B cell (primary cell): Measurements from ENCODE around the gene MORN1. TPM values are rescaled to one million over a fixed set of nuclear protein-coding genes. Genes with fewer than 3 reads are reported as not detected.

Experiments used
- ATAC-seq: fragments of 200-7000 bp; cut with Tn5 transposase; one replicate; pipeline ENCODE4 v1.10.0; 2021; ENCODE audit warnings: low read depth, mild to moderate bottlenecking, moderate number of reproducible peaks, moderate library complexity
- CTCF ChIA-PET: fragments of 350-600 bp; sonication (Branson Sonifier 250); formaldehyde crosslinking; loops from one replicate; lab custom pipeline; 2021; ENCODE audit warnings: antibody characterized with exemption, inconsistent platforms; lab: Charles Lee
- POLR2A ChIA-PET: fragments of 350-600 bp; sonication (Branson Sonifier 250); formaldehyde crosslinking; loops from one replicate; lab custom pipeline; 2021; ENCODE audit warnings: antibody characterized with exemption; lab: Charles Lee
- DNase-seq: peaks from one replicate; pipeline ENCODE4 v3.0.0; 2013
- H2AFZ ChIP-seq: 2 replicates; pipeline ENCODE4 v1.6.1; 2012; ENCODE audit warnings: mild to moderate bottlenecking, low read depth, low read length; ENCODE audit not compliant: insufficient read depth, poor library complexity, severe bottlenecking
- H3K27ac ChIP-seq, 2 donors: 1 replicate in 1 of 2; 2 replicates in 1 of 2; pipeline ENCODE4 v1.5.1; 2012 to 2013; ENCODE audit warnings: low read length in 2 of 2, mild to moderate bottlenecking in 2 of 2, moderate library complexity in 1 of 2
- H3K27me3 ChIP-seq, 4 experiments: fragments of 200-600 bp in 1 of 4; sonication (generic) in 1 of 4; replicated peaks in 1 of 4; 1 replicate in 2 of 4; 2 replicates in 2 of 4; pipeline versions ENCODE4 v1.6.1 to v1.7.0; 2013 to 2016; ENCODE audit warnings: low read length in 3 of 4, mild to moderate bottlenecking in 2 of 4, mixed read lengths in 1 of 4, moderate library complexity in 1 of 4; ENCODE audit not compliant: insufficient read depth in 4 of 4, control insufficient read depth in 3 of 4; ENCODE audit errors: control extremely low read depth in 1 of 4
- H3K36me3 ChIP-seq, 2 experiments: replicated peaks in 1 of 2; 1 replicate in 1 of 2; 2 replicates in 1 of 2; pipeline versions ENCODE4 v1.6.1 to v1.7.1; 2013; ENCODE audit warnings: low read length in 1 of 2; ENCODE audit not compliant: insufficient read depth in 2 of 2, control insufficient read depth in 1 of 2; ENCODE audit errors: control extremely low read depth in 1 of 2, extremely low read depth in 1 of 2
- H3K4me1 ChIP-seq, 2 donors: fragments of 200-600 bp in 1 of 2; sonication (generic) in 1 of 2; 1 replicate in 1 of 2; 2 replicates in 1 of 2; pipeline versions ENCODE4 v1.5.1 to v1.6.1; 2013 to 2017; ENCODE audit warnings: low read length in 2 of 2; ENCODE audit not compliant: control insufficient read depth in 2 of 2, insufficient read depth in 2 of 2
- H3K4me2 ChIP-seq: replicated peaks from 2 replicates; pipeline ENCODE3; 2012; ENCODE audit warnings: mild to moderate bottlenecking, low read depth, low read length; ENCODE audit not compliant: poor library complexity, severe bottlenecking
- H3K4me3 ChIP-seq, 5 experiments: fragments of 200-600 bp in 1 of 5; sonication (generic) in 1 of 5; 1 replicate in 3 of 5; 2 replicates in 2 of 5; pipeline versions ENCODE4 v1.5.1 to v1.7.0; 2011 to 2016; ENCODE audit warnings: low read length in 4 of 5, mild to moderate bottlenecking in 4 of 5, low read depth in 2 of 5, control low read depth in 1 of 5, moderate library complexity in 1 of 5; ENCODE audit not compliant: insufficient read depth in 1 of 5; ENCODE audit errors: control extremely low read depth in 1 of 5, extremely low read depth in 1 of 5
- H3K79me2 ChIP-seq: fragments of 200-600 bp; sonication (generic); one replicate; pipeline ENCODE4 v1.6.0; 2016; ENCODE audit warnings: low read length; ENCODE audit not compliant: control insufficient read depth, insufficient read depth
- H3K9ac ChIP-seq: fragments of 200-600 bp; sonication (generic); 2 replicates; pipeline ENCODE4 v1.6.1; 2017; ENCODE audit warnings: mild to moderate bottlenecking, low read length, moderate library complexity
- H3K9me3 ChIP-seq, 3 donors: one replicate each; pipeline versions ENCODE4 v1.6.1 to v1.7.1; 2013; ENCODE audit warnings: low read length in 2 of 3; ENCODE audit not compliant: control insufficient read depth in 2 of 3, insufficient read depth in 1 of 3; ENCODE audit errors: control extremely low read depth in 1 of 3
- H4K20me1 ChIP-seq: 2 replicates; pipeline ENCODE4 v1.6.0; 2012; ENCODE audit warnings: mild to moderate bottlenecking, low read length; ENCODE audit not compliant: insufficient read depth, control insufficient read depth, poor library complexity, severe bottlenecking
- H3K27ac Mint-ChIP-seq: one replicate; pipeline ENCODE4 v1.8.0; 2021; ENCODE audit warnings: mixed read lengths
- H3K27me3 Mint-ChIP-seq: one replicate; pipeline ENCODE4 v1.8.0; 2021; ENCODE audit warnings: mixed read lengths
- H3K4me1 Mint-ChIP-seq: one replicate; pipeline ENCODE4 v1.8.0; 2021; ENCODE audit warnings: mixed read lengths
- H3K4me3 Mint-ChIP-seq: one replicate; pipeline ENCODE4 v1.8.0; 2021; ENCODE audit warnings: mixed read lengths
- H3K9me3 Mint-ChIP-seq: one replicate; pipeline ENCODE4 v1.8.0; 2022; ENCODE audit warnings: mixed read lengths; ENCODE audit not compliant: insufficient read depth
- CTCF ChIP-seq: fragments of 200-600 bp; IDR thresholded peaks from one replicate; pipeline ENCODE4 v1.8.0; 2022; ENCODE audit warnings: antibody characterized with exemption, mild to moderate bottlenecking
- EZH2 ChIP-seq: IDR thresholded peaks from 2 replicates; pipeline ENCODE4 v1.6.1; 2012; ENCODE audit warnings: borderline replicate concordance, low read depth, mild to moderate bottlenecking, moderate library complexity, low read length; ENCODE audit not compliant: insufficient read depth, poor library complexity, severe bottlenecking
- WGBS: methylation state at CpG from one replicate; pipeline ENCODE4 v1.1.5; 2013; ENCODE audit warnings: missing lambda C conversion rate; ENCODE audit not compliant: insufficient coverage; 5-methylcytosine and 5-hydroxymethylcytosine counted together
- intact Hi-C: fragments of 100-400 bp; cut with micrococcal nuclease; formaldehyde crosslinking; loops from one replicate; pipeline ENCODE4 v1.10.0; 2022
- polyA plus RNA-seq: library from polyadenylated mRNA; depleted of rRNA; stranded (reverse); fragments of >200 nt; gene quantifications from 2 replicates; pipeline ENCODE4 v1.2.3, GENCODE V29; 2012
- total RNA-seq, 2 donors: library from RNA; stranded (reverse); fragments of 120-200 nt in 1 of 2; gene quantifications; 1 replicate in 1 of 2; 2 replicates in 1 of 2; pipeline versions ENCODE4 v1.2.3 to v1.2.4, GENCODE V29; 2013 to 2022

The MORN1 gene
- total and polyA plus RNA-seq, 2 donors (not counting 1 experiment from before 2014, with no cell fraction given): 10.2 to 32.6 TPM

GRCh38 chr1:2340086-2340917 lies 51.1 kb downstream of the MORN1 start:
- ChIA-PET CTCF (no interaction called here), POLR2A (no interaction called here)
- H3K27me3 ChIP-seq: no peaks in the 10 kb centered on the region
- no peak for ATAC-seq
- no peak overlapping the region for H2AFZ ChIP-seq
- Mint-ChIP-seq H3K4me3 (no peak overlapping the region), H3K9me3 (no peaks in the 10 kb centered on the region), H3K4me1 (no peaks in the 10 kb centered on the region), H3K27ac (no peak overlapping the region), H3K27me3 (no peaks in the 10 kb centered on the region)
- no peak overlapping the region for H3K27ac ChIP-seq
- no peak overlapping the region for H3K4me3 ChIP-seq
- no peaks in the 10 kb centered on the region for H4K20me1 ChIP-seq
- H3K9me3 ChIP-seq: peaks cover 0 to 9% (median 0%) of the 10 kb centered on the region in 3 donors
- intact Hi-C loops: no loop called here
- TF ChIP-seq CTCF (no peak), EZH2 (no peak)
- H3K4me1 ChIP-seq: no peaks in the 10 kb centered on the region
- no peak overlapping the region for H3K4me2 ChIP-seq
- DNase-seq: no peak
- WGBS: 93% methylated on average over 24 of the region's 24 CpGs
- no peaks in the 10 kb centered on the region for H3K36me3 ChIP-seq
- no peaks in the 10 kb centered on the region for H3K79me2 ChIP-seq
- no peak overlapping the region for H3K9ac ChIP-seq
